Activated T-helper 1 cell treated with Interleukin-2 at 50 U/mL for 16 hours (primary cell): ENCODE data around the gene CYSTM1.

ENCODE experiments used
- DNase-seq: peaks from one replicate; pipeline ENCODE4 v3.0.0-alpha.2; 2020; ENCODE audit warnings: low read depth

The CYSTM1 gene

DNA sequence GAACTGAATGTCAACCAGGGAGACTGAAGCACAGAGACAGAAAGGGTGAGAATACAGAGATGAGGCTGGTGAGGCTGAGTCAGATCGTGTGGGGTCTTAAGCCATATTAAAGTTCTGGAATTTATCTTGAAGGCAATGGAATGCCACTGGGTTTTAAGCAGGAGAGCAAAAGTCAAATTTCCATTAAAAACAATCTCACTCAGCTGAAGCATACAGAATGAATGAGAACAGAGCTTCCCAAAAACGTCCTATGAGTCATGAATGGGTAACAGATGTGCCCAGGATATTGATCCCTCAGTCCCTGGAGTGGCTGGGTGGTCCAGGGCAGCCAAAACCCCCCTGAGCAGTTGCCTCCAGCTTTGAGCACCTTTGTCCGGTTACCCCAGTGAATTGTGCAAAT is 83.0 kb downstream of the CYSTM1 start:
- no peak for DNase-seq

DNA sequence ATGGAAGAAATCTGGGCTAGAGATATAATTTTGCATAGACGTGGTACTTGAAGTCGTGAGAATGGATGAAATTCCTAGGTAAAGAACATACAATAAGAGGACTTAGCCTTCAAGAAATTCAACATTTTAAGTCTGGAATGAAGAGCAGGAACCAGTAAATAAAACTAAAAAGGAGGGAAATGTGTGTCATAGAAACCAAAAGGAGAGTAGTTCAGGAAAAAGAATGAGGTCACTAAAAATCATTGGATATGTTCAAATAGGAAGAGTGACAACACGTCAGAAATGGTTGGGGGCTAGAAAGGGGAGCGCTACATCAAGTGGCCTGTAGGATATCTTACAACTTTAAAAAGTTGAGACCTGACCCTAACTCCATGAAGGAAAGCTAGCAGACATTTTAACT is 83.9 kb downstream of the CYSTM1 start:
- no peak for DNase-seq

DNA sequence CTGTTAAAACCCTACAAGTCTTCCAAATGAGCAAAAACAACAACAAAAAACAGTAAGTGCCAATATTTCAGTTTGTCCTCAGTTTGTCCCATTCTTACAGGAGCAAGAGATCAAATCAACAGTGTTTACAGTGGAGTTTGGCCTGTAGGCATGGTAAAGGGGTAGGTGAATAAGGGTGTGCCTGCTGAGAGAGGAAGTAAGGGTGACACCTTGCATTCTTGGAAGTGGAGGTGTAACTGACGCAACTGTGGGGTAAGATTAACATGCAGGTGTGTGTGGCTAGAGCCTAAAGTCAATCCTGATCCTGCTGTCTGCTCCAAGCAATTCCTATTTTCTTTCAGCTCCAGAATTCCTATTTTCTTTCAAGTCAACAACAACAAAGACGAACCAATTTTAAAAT is 84.5 kb downstream of the CYSTM1 start:
- no peak for DNase-seq

DNA sequence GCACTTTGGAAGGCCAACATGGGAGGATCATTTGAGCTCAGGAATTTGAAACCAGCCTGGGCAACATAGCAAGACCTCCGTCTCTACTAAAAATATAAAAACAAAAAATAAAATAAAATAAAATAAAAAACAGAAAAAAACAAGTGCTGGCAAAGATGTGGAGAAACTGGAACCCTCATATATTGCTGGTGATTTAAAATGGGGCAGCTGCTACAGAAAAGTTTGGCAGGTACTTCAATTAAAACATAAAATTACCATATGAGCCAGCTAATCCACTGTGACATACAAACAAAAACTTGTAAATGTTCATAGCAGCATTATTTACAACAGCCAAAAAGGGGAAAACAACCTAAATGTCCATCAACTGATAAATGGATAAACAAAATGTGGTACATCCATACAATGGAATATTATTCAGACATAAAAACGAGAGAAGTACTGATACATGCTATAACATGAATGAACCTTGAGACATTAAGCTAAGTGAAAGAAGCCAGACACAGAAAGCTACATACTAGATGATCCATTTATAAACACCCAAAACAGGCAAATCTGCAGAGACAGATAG is 85.2 kb downstream of the CYSTM1 start:
- no peak for DNase-seq

DNA sequence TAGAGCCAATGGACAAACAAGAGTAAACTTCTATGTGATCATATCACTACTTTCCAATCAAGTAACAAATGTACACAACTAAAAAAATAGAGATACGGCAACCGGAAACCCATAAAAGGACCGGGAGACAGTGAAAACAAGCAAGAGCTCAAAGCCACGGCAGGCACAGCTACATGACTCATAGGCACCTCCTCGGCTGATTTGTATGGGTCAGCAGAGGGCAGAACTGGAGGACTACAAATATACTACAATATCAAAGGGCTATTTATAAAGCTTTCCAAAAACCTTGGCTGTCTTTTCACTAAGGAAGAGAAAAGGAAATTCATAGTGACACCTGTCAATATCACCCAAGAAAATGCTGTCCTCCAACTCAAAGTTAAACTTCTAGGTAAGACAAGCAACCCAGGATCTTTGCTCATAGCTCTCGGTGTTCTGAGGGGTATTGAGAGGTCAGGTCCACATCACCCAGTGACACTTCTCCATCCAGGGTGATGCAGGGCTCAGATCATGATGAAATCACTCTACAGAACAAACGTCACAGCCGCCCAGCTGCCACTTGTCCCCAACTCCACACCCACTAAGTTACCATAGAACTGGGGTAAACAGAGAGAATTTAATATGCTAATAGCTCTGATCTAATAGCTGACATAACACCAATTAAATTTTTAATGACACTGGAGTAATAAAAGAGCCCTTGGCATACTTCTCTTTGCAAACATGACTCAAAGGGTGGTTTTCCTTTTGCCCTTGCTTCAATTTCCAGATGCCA is 86.6 kb downstream of the CYSTM1 start:
- peak; percentile 12 for DNase-seq

DNA sequence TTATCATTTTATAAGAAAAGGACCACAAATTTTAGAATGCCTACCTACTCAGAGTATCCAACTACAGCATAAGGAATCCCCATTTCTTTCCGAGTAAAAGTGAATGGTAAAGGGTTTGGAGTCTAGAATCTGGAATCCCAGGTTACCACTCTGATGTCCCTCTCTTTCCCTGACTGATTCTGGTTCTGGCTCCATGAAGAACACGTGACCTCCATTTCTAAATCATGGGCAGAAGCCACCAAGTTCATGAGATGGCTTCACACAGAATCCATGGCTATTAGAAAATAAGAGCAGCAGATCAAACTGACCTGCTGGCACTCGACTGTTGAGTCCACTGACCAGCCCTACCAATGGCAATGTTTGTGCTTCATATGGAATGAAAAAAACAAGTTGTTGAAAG is 87.2 kb downstream of the CYSTM1 start:
- DNase-seq: no peak

DNA sequence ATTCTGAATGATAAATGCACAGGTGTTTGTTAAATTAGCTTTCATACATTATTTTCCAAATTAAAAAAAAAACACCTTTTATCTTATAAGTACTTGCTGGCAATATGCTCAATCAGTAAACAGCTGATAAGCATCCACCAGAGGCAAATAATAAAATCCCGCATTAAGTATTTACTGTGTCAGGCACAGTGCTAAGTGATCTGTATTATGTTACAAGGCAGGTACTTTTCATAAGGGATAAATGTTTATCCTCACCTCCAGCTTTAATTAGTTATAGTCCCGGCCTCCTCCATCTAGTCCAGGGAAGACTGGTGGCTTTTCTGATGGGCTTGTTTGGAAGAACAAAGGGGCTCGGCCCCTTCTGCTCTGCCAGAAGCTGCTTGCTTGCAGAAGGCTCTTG is 87.9 kb downstream of the CYSTM1 start:
- no peak for DNase-seq

DNA sequence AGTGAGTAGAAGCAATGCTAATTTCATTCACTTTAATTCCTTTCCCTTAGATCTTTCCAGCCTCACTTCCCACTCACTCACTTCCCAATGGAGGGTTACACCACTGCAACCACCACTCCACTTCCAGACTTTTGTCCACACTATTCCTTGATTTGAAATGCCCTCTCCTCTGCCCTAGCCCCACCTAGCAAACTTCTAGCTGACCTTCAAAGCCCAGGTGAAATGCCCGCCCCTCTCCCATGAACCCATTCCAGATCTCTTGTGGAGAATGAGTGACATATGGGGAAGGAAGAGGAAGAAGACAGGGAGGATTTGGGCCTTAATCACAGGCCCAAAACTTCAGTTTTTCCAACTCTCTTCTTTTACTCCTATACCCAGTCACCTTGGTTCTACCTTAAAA is 90.9 kb downstream of the CYSTM1 start:
- no peak for DNase-seq

DNA sequence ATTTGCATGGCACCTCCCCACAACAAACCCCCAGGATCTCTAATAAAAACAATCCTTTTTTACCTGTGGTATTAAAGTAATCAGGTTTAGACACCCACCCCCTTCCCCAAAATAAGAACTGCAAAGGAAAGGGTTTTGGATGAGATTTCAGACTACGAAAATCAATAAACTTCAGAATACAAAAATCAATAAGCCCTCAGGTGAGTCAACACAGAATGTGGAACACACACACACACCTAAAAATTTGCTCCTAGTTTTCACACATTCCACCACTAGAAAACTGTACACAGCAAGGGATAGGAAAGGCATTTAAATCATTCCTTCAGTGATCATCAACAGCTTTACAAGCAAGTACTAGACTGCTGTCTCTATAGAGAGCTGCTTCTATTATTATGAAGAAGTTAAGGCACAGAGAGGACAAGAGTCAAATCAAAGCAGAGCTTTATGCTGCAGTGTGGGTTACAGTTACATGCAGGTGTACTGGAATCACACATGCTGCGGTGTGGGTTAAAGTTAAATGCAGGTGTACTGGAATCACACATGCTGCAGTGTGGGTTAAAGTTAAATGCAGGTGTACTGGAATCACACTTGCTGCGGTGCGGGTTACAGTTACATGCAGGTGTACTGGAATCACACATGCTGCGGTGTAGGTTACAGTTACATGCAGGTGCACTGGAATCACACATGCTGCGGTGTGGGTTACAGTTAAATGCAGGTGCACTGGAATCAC is 91.6 kb downstream of the CYSTM1 start:
- no peak for DNase-seq

DNA sequence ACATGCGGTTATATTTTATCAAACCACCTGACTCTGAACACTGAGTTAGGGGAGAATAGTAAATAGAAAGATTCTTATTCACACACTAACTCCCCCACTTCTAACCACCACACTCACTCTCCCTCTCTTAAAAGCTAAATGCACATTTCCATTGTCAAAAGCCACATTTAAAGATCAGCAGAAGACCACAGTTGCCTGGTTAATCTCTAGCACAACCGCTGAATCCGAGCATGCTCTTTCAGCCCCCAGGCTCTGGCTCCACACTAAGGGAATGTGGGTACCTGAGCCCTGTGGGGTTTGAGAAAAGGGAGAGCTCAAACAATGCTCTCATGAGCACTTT is 92.2 kb downstream of the CYSTM1 start:
- DNase-seq: no peak

DNA sequence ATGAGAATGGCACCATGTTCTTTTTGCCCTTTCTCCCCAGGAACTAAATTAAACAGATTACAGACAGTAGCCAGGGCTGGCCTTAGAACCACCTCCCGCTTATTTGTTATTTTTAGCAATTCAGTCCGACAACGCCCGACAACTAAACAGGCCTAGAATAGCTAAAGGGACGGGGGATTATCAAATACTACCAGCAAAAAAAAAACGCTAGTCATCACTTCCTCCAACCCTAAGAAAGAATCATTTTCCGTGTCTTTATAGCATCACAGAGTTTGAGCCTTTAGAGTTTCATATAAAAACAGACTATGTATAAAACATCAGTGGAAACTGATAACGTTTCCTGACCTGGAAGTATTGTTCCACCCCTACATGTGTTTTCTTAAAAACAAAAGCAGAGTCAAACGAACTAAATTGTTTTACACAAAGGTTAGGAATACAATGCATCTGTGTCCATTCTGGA is 92.6 kb downstream of the CYSTM1 start:
- no peak for DNase-seq

DNA sequence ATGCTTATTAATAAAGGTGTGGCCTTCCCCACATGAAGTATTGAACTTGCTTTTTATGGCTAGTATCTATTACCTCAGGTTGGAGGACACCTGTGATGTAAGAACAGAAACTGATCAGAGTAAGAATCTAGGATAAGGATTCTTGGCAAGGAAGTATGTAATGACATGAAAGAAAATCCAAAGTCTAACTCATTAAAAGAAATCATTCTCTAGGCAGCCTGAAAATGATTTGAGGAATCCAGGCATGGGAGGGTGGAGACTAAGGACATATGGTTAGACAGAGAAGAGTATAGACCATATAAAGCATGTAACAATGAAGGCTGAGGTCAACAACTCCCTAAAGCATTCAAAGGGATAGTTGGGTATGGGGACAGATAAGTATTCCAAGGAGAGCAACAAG is 95.0 kb downstream of the CYSTM1 start:
- no peak for DNase-seq

DNA sequence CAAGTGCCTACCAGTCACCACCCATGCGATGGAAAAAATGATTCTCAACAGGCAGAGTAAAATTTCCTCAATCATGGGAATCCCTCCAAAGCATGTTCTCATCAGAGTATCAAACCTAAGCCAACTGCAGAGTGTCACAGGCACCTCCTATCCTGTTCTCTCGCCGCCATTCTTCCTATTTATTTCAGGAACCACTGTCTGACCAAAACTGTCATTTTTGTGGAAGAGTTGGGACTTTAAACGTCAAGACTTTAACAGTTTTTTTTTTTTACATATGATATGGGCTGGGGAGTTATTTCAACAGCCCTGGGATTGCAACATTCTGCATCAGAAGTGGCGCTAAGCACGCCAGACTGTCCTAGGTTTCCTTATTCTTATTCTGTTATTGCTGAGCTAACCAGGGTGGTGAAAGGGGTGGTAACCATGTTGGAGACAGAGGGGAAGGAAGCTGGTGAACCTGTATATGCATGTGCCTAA is 98.5 kb downstream of the CYSTM1 start:
- no peak for DNase-seq

DNA sequence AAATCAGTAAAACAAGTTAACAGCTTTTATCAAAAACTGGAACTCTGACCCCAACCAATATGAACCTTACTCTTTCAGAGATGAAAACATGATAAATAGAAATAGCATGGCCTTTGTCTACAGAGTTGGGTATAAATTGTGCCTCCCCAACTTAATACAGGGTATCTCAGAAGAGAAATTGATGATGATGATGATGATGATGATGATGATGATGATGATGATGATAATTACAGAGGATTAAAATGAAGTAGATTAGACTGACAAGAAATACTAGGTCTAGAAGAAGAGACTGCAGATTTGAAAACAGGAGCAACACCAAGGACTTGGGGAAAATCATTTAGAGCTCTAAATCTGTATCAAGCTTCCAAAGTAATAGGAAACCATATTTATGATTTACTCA is 100.8 kb downstream of the CYSTM1 start:
- DNase-seq: no peak

DNA sequence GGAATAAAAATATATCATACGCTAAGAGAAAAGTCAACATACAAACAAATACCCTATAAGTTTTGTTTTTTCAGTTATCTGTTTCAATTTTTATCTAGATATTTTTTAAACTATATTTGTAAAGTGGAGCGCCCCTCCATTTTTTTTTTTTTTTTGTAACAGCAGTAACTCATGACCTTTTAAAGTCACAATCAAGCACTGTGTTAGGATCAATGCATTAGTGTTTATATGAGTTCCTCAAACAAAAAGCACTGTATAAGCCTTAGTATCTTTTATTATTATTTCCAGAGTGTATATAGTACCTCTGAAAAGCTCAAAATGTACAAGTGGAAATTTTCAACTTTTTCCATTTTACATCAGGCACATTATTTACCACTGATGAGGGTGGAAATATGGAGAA is 107.3 kb downstream of the CYSTM1 start:
- no peak for DNase-seq

DNA sequence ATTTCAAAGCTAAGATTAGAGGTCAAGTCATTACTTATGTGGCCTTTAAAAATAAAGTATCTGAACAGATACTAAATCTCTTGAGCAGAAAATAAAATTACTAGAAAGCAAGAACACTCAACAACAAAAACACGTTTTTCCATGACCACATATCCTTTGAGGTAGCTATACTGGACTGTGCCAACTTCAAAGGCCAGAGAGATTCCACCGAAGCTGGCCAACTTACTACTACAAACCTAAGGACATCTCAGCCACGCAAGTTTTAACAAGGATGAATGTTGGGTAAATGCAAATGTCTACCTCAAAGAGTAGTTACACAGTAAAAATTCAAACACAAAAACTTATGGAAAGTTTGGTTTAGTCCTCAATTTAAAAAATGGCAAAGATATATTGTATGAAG is 109.0 kb downstream of the CYSTM1 start:
- DNase-seq: no peak

DNA sequence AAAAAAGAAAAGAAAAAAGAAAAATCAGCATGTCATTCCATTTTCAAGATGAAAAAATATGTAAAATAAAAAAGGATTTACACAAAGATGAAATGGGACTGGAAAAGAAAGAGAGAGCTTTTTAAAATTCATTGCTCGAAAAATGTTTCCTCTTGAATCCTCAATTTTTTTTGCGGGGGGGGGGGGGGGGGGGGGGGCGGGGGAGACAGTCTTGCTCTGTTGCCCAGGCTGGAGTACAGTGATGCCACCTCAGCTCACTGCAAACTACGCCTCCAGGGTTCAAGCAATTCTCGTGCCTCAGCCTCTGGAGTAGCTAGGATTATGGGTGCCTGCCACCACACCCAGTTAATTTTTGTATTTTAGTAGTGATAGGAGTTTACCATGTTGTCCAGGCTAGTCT is 111.4 kb downstream of the CYSTM1 start:
- DNase-seq: no peak

DNA sequence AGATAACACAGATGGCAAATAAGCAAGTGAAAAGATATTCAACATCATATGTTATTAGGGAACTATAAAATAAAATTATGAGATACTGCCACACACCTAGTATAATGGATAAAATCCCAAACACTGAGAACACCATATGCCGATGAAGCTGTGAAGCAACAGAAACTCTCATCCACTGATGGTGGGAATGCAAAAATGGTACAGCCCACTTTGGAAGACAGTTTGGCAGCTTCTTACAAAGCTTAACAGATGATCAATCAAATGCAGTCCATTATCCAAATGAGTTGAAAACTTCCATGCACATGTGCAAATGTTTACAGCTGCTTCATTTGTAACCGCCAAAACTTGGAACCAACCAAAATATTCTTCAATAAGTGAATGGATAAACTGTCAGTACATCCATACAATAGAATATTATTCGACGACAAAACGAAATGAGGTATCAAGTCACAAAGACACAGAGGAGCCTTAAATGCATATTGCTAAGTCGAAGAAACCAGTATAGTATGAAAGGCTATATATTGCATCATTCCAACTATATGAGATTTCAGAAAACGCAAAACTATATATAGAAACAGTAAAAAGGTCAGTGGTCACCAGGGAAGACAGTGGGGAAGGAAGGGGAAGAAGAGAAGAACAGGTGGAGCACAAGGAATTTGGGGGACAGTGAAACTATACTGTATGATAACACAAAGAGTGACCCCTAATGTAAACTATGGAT is 113.0 kb downstream of the CYSTM1 start:
- no peak for DNase-seq

DNA sequence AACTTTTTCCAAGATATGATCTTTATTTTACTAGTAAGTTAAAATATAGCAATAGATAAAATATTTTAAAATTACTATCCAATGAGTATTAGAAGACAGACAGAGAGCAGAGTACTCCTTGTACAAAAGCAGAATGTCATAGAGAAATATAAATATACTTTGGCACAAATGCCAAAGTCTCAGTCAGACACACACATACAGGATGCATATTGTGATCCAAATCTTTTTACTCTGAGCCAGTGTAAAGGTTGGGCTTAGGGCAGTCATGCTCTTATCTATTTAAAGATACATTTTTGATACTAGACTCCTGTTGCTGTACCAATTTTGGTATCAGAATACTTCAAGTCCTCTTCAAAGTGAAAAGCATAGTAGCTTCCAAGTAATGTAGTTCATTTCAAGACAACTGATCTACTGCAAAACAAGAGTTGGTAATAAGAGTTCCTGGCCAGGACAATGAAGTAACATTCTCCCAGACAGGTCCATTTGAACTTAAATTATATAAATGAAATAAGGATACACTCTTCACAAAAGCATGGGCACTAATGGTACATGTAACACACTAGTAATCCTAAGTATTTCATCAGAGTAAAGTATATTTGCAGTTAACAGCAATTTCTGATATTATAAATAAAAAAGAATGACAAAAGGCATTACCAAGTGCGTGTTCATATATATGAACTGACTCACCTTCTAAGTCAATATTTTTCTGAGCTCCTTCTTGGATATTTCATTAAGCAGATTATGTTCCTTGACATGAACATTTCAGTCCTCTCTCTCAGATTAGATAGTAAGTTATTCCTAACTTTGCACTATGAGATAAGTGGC is 117.4 kb downstream of the CYSTM1 start:
- DNase-seq: no peak
